Stomach (tissue), 4 donors: Measurements from ENCODE around the gene CFAP46.

Source experiments
- POLR2A ChIP-seq, 4 donors: fragments of 450-650 bp; IDR thresholded peaks; one replicate each; pipeline ENCODE4 v1.6.1; 2016; ENCODE audit warnings: antibody characterized with exemption in 4 of 4, control low read depth in 2 of 4, mild to moderate bottlenecking in 1 of 4, moderate library complexity in 1 of 4
- POLR2AphosphoS5 ChIP-seq, 3 donors: sonication (generic); formaldehyde crosslinking; IDR thresholded peaks; one replicate each; pipeline ENCODE4 v1.6.1; 2016; ENCODE audit warnings: antibody characterized with exemption in 3 of 3
- TF ChIP-seq, protein P1 (sequence below), 7 experiments: fragments of 450-650 bp in 4 of 7; fragments of 200-600 bp in 3 of 7; sonication (generic) in 3 of 7; IDR thresholded peaks; one replicate each; pipeline ENCODE4 v1.5.1; 2016 to 2019; ENCODE audit warnings: antibody characterized with exemption in 7 of 7, control low read depth in 2 of 7, mild to moderate bottlenecking in 1 of 7

DNA sequence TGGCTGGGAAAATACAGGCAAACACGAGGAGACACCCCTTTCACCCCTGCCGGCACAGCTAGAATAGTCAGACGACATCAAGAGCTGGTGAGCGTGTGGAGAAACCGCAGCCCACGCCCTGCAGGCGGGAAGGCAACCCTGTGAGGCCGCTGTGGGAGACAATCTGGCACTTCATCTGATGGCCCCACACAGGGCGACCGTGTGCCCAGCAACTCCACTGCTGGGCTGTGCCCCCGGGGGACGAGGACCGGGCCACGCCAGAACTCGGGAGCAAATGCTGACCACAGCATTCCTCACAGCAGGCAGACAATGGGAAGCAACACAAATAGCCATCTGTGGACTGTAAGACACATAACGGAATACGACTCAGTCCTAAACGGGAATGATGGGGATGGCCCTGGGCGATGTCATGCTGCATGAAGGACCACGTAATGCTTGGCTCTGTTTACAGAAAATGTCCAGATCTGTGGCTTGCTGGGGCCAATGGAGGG lies 58.9 kb downstream of the CFAP46 start:
- TF ChIP-seq, protein P1, sequence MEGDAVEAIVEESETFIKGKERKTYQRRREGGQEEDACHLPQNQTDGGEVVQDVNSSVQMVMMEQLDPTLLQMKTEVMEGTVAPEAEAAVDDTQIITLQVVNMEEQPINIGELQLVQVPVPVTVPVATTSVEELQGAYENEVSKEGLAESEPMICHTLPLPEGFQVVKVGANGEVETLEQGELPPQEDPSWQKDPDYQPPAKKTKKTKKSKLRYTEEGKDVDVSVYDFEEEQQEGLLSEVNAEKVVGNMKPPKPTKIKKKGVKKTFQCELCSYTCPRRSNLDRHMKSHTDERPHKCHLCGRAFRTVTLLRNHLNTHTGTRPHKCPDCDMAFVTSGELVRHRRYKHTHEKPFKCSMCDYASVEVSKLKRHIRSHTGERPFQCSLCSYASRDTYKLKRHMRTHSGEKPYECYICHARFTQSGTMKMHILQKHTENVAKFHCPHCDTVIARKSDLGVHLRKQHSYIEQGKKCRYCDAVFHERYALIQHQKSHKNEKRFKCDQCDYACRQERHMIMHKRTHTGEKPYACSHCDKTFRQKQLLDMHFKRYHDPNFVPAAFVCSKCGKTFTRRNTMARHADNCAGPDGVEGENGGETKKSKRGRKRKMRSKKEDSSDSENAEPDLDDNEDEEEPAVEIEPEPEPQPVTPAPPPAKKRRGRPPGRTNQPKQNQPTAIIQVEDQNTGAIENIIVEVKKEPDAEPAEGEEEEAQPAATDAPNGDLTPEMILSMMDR (IDR thresholded peaks at IDR 0.05) = no peak
- no peak for TF ChIP-seq POLR2AphosphoS5 (IDR thresholded peaks at IDR 0.05)
- TF ChIP-seq POLR2A (IDR thresholded peaks at IDR 0.05) = no peak
